GM20000 (cell line): ENCODE data around the gene ZFP57.

ENCODE experiments used
- DNase-seq: peaks from one replicate; pipeline ENCODE4 v3.0.0; 2012; ENCODE audit warnings: low spot score
- CTCF ChIP-seq: IDR thresholded peaks from 2 replicates; pipeline ENCODE4 v1.5.1; 2012; ENCODE audit warnings: mild to moderate bottlenecking, control low read depth; ENCODE audit errors: extremely low read depth, missing control alignments

Gene ZFP57

GRCh38 chr6:29661071-29661470, 19.9 kb downstream of the ZFP57 start:
- TF ChIP-seq CTCF = no peak
- no peak for DNase-seq

- TF ChIP-seq CTCF = no peak
- DNase-seq = no peak
Observed at GRCh38 chr6:29656798-29657197, 24.2 kb downstream of the ZFP57 start, which contains the start of gene MOG. TSS of gene MOG (plus strand) at chr6:29657092. CDS start at chr6:29657210, 118 bp downstream.

- no peak for DNase-seq
- TF ChIP-seq CTCF = no peak
Observed at GRCh38 chr6:29656157-29656556, 24.8 kb downstream of the ZFP57 start.

- TF ChIP-seq CTCF = no peak
- DNase-seq = no peak
Observed at GRCh38 chr6:29655658-29656057, 25.3 kb downstream of the ZFP57 start.

- peak; percentile 58 for DNase-seq
- TF ChIP-seq CTCF = peak; percentile 40
Observed at GRCh38 chr6:29653452-29654038, 27.4 kb downstream of the ZFP57 start.

- no peak for TF ChIP-seq CTCF
- no peak for DNase-seq
Observed at GRCh38 chr6:29652198-29652584, 28.8 kb downstream of the ZFP57 start.

GRCh38 chr6:29651413-29652197, 29.3 kb downstream of the ZFP57 start:
- DNase-seq = no peak
- TF ChIP-seq CTCF = peak; percentile 43
